Measurements from ENCODE around the gene SPATA31E1. TPM values are rescaled to one million over a fixed set of nuclear protein-coding genes. Genes with fewer than 3 reads are reported as not detected.

The SPATA31E1 gene
- total RNA-seq, 1 donor from 2014 or later = 0.71 TPM

DNA sequence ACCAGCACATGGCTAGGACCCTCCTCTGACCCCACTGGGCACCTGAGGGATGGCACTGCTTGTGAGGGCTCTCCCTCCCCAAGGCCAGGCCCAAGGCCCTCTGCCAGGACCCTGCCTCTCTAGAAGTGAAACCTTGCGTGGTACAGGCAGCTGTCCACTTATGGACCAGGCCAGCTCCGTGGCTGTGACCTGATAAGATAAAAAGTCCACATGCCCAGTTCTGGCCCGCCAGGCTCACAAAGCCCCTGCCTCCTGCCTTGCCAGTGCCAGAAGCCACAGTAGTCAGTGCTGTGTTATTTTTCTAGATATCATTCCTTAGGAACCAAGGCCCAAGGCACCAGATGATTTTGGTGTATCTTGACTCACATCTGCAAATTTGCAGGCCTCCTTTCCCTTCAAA is 14.0 kb upstream of the SPATA31E1 start:
- no peak overlapping the region for H3K4me3 Mint-ChIP-seq (ENCODE audit: unreplicated experiment)
- DNase-seq = no peak
- no peak overlapping the region for H3K27ac Mint-ChIP-seq (ENCODE audit: unreplicated experiment)
- peaks cover 8% of the 10 kb centered on the region for H3K4me1 Mint-ChIP-seq (ENCODE audit: low read depth, unreplicated experiment)
- peaks cover 10% of the 10 kb centered on the region for H3K9me3 Mint-ChIP-seq (ENCODE audit: unreplicated experiment)
- peaks cover 4% of the 10 kb centered on the region for H3K36me3 Mint-ChIP-seq (ENCODE audit: unreplicated experiment)
- H3K27me3 Mint-ChIP-seq (ENCODE audit: unreplicated experiment) = peaks cover 8% of the 10 kb centered on the region
- TF ChIP-seq, protein P1, sequence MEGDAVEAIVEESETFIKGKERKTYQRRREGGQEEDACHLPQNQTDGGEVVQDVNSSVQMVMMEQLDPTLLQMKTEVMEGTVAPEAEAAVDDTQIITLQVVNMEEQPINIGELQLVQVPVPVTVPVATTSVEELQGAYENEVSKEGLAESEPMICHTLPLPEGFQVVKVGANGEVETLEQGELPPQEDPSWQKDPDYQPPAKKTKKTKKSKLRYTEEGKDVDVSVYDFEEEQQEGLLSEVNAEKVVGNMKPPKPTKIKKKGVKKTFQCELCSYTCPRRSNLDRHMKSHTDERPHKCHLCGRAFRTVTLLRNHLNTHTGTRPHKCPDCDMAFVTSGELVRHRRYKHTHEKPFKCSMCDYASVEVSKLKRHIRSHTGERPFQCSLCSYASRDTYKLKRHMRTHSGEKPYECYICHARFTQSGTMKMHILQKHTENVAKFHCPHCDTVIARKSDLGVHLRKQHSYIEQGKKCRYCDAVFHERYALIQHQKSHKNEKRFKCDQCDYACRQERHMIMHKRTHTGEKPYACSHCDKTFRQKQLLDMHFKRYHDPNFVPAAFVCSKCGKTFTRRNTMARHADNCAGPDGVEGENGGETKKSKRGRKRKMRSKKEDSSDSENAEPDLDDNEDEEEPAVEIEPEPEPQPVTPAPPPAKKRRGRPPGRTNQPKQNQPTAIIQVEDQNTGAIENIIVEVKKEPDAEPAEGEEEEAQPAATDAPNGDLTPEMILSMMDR (IDR thresholded peaks at IDR 0.05; ENCODE audit: partially characterized antibody, unreplicated experiment) = no peak

DNA sequence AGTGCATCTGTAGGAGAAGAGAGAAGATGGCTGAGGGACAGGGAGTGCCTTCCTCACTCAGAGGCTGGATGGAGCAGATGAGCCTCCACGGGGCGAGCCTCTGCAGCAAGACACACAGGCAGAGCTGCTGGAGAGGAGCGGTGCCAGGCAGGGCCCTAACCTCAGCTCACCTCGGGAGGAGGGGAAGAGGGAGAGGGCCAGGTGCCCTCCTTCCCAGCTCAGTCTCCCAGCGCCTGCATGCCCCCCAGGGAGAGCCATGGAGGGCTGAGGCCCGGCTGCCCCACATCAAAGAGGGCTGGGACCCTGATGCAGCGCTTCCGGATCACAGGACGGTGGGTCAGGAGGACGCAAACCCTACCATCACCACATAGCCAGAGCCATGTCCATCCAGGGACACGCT is 13.6 kb upstream of the SPATA31E1 start:
- DNase-seq = no peak
- Mint-ChIP-seq H3K9me3 (ENCODE audit: unreplicated experiment) (peaks cover 10% of the 10 kb centered on the region), H3K27ac (ENCODE audit: unreplicated experiment) (no peak overlapping the region), H3K4me3 (ENCODE audit: unreplicated experiment) (no peak overlapping the region), H3K27me3 (ENCODE audit: unreplicated experiment) (peaks cover 8% of the 10 kb centered on the region), H3K4me1 (ENCODE audit: low read depth, unreplicated experiment) (peaks cover 8% of the 10 kb centered on the region), H3K36me3 (ENCODE audit: unreplicated experiment) (peaks cover 4% of the 10 kb centered on the region)
- TF ChIP-seq, protein P1 (IDR thresholded peaks at IDR 0.05; ENCODE audit: partially characterized antibody, unreplicated experiment) = no peak

DNA sequence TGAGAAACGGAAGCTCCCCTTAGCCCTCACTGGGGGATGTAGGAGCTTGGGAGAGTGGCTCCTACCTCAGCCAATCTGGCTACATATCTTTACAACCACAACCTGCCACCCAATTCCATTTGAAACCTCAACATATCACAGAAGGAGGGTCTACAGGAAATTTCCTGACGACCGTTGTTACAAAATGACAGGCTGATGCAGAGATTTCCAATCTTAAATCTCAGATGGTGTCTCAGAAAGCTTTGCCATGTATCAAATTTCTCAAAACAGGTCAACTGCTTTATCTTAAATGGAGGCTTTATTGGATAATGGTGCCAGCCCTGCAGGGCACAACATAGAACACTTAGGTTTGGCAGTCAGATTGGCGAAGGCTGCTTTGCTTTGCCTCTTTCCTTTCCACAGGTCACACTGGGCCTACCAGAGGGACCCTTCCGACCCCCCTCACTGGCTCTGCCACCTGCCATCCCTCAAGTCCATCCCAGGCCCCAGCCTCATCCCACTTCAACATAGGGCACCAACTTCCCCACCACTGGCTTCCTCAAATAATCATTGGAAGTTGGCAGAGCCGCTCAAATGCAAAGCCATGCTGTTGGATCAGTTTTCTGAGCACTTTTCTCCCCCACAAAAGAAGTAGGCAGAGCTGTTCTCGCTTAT is 11.1 kb upstream of the SPATA31E1 start:
- Mint-ChIP-seq H3K27me3 (ENCODE audit: unreplicated experiment) (peaks cover 11% of the 10 kb centered on the region), H3K4me3 (ENCODE audit: unreplicated experiment) (no peak overlapping the region), H3K9me3 (ENCODE audit: unreplicated experiment) (peaks cover 12% of the 10 kb centered on the region), H3K27ac (ENCODE audit: unreplicated experiment) (no peak overlapping the region), H3K4me1 (ENCODE audit: low read depth, unreplicated experiment) (peaks cover 8% of the 10 kb centered on the region), H3K36me3 (ENCODE audit: unreplicated experiment) (peaks cover 6% of the 10 kb centered on the region)
- no peak for DNase-seq
- TF ChIP-seq, protein P1 (IDR thresholded peaks at IDR 0.05; ENCODE audit: partially characterized antibody, unreplicated experiment) = no peak

DNA sequence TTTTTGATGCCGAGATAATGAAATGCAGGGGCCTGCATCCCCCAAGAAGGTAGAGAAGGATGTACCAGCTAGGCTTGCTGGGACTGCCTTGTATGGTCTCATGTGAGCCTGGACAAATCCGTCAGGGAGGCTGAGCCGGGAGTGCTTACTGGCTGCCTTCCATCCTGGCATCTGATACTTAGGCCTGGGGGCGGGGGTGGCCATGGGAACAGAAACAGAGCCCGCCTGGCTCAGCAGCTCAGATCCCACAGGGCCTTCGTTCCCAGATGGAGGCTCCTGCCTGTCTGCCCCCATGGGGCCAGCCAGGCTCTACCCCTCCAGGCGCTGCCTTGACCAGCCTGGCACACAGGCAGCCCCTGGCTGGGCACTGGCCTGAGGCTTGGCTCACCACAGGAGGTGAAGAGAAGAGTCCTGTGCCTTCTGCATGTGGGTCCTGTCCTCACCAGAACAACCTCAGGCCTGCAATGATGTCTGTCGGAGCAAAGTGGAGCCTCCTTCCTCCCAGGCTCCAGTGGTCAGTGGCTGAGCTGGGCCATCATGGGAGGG is 10.5 kb upstream of the SPATA31E1 start:
- peaks cover 9% of the 10 kb centered on the region for H3K36me3 Mint-ChIP-seq (ENCODE audit: unreplicated experiment)
- DNase-seq = peak; percentile 51
- H3K4me1 Mint-ChIP-seq (ENCODE audit: low read depth, unreplicated experiment) = peaks cover 8% of the 10 kb centered on the region
- peaks cover 9% of the 10 kb centered on the region for H3K27me3 Mint-ChIP-seq (ENCODE audit: unreplicated experiment)
- no peak overlapping the region for H3K4me3 Mint-ChIP-seq (ENCODE audit: unreplicated experiment)
- TF ChIP-seq, protein P1 (IDR thresholded peaks at IDR 0.05; ENCODE audit: partially characterized antibody, unreplicated experiment) = no peak
- no peak overlapping the region for H3K27ac Mint-ChIP-seq (ENCODE audit: unreplicated experiment)
- peaks cover 10% of the 10 kb centered on the region for H3K9me3 Mint-ChIP-seq (ENCODE audit: unreplicated experiment)

DNA sequence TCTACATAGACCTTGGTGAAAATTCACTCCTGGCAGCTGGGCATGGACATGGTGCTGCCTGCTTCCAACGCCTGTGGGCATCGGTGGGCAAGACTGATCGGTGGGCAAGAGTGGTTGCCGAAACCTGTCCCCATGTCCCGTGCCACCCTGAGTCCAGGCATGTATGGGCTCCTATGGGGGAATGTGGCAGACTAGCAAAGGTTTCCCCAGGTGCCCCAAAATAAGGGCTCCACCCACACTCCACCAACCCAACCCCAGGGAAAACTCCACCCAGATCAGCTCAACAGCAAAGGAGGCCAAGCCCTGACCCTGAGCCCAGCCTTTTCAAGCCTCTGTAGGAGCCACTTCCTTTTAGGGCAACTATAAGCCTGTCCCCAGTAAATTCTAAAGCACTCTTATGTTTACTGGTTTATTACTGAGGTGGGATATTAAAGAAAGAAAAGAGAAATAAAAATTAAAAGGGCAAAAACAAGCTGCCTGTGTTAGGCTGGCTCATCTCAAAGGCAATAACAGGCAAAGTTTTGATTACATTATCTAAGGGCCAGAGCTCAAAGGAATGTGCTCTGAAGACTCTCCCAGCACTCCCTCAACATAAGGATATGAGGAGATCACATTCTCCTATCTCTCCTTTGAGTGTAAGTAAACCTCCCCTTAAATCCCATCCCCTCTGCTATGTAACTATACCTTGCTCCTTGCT is 8.9 kb upstream of the SPATA31E1 start:
- Mint-ChIP-seq H3K27me3 (ENCODE audit: unreplicated experiment) (peaks cover 9% of the 10 kb centered on the region), H3K36me3 (ENCODE audit: unreplicated experiment) (peaks cover 14% of the 10 kb centered on the region), H3K4me3 (ENCODE audit: unreplicated experiment) (no peak overlapping the region), H3K27ac (ENCODE audit: unreplicated experiment) (no peak overlapping the region), H3K4me1 (ENCODE audit: low read depth, unreplicated experiment) (peaks cover 8% of the 10 kb centered on the region), H3K9me3 (ENCODE audit: unreplicated experiment) (peaks cover 11% of the 10 kb centered on the region)
- TF ChIP-seq, protein P1 (IDR thresholded peaks at IDR 0.05; ENCODE audit: partially characterized antibody, unreplicated experiment) = no peak
- no peak for DNase-seq
